Peyer's patch (tissue), 4 donors: ENCODE results near the gene DAPK1. TPM values are rescaled to one million over a fixed set of nuclear protein-coding genes. Genes with fewer than 3 reads are reported as not detected.

Experiments
- DNase-seq, 3 donors: peaks; one replicate each; pipeline ENCODE4 v3.0.0-alpha.2; 2017 to 2019
- H3K27ac ChIP-seq, 4 donors: fragments of 200-600 bp; sonication (generic); one replicate each; pipeline ENCODE4 v1.5.1; 2016 to 2019
- H3K27me3 ChIP-seq, 2 donors: fragments of 200-600 bp; sonication (generic); one replicate each; pipeline ENCODE4 v1.5.1; 2019
- H3K36me3 ChIP-seq, 3 donors: fragments of 200-600 bp; sonication (generic); one replicate each; pipeline ENCODE4 v1.5.1; 2016 to 2019
- H3K4me1 ChIP-seq, 4 donors: fragments of 200-600 bp; sonication (generic); one replicate each; pipeline ENCODE4 v1.5.1; 2016 to 2019
- H3K4me3 ChIP-seq, 4 donors: fragments of 200-600 bp; sonication (generic); 1 replicate in 3 of 4; 2 replicates in 1 of 4; pipeline ENCODE4 v1.5.1; 2016 to 2019; ENCODE audit warnings: mild to moderate bottlenecking in 1 of 4
- H3K9me3 ChIP-seq, 4 donors: fragments of 200-600 bp; sonication (generic); one replicate each; pipeline ENCODE4 v1.5.1; 2016 to 2019; ENCODE audit warnings: mild to moderate bottlenecking in 1 of 4
- CTCF ChIP-seq, 6 experiments: fragments of 450-650 bp in 4 of 6; fragments of 200-600 bp in 2 of 6; sonication (generic) in 1 of 6; IDR thresholded peaks; one replicate each; pipeline ENCODE4 v1.5.1; 2017 to 2019; ENCODE audit warnings: antibody characterized with exemption in 6 of 6, mild to moderate bottlenecking in 3 of 6, moderate library complexity in 1 of 6
- POLR2A ChIP-seq, 2 donors: fragments of 450-650 bp; IDR thresholded peaks; one replicate each; pipeline ENCODE4 v1.5.1; 2017; ENCODE audit warnings: antibody characterized with exemption in 2 of 2, mild to moderate bottlenecking in 2 of 2, moderate library complexity in 2 of 2
- total RNA-seq, 4 donors: library from RNA; depleted of rRNA; stranded (reverse); fragments of >200 nt; gene quantifications; one replicate each; pipeline ENCODE4 v1.1.0, GENCODE V29; 2016

Gene DAPK1
- total RNA-seq, 4 donors from 2014 or later, result 45.4 to 96.4 (median 77.2) TPM

- no peak for DNase-seq
- H3K4me3 ChIP-seq, result no peak overlapping the region
- no peaks in the 10 kb centered on the region for H3K36me3 ChIP-seq
- no peak overlapping the region for H3K27ac ChIP-seq
- H3K27me3 ChIP-seq, result no peaks in the 10 kb centered on the region
- TF ChIP-seq CTCF (IDR thresholded peaks at IDR 0.05) (no peak), POLR2A (IDR thresholded peaks at IDR 0.05) (no peak)
- no peaks in the 10 kb centered on the region for H3K9me3 ChIP-seq
- peaks cover 0 to 12% (median 2%) of the 10 kb centered on the region in 4 donors for H3K4me1 ChIP-seq
These were observed 89.2 kb downstream of the DAPK1 start for GRCh38 chr9:87586731-87587355.

- Histone ChIP-seq H3K4me1 (peaks cover 0 to 12% (median 2%) of the 10 kb centered on the region in 4 donors), H3K36me3 (no peaks in the 10 kb centered on the region), H3K27me3 (no peaks in the 10 kb centered on the region), H3K4me3 (no peak overlapping the region), H3K27ac (no peak overlapping the region), H3K9me3 (no peaks in the 10 kb centered on the region)
- DNase-seq, result no peak
- TF ChIP-seq CTCF (IDR thresholded peaks at IDR 0.05) (no peak), POLR2A (IDR thresholded peaks at IDR 0.05) (no peak)
These were observed 89.7 kb downstream of the DAPK1 start for GRCh38 chr9:87587356-87587745.

GRCh38 chr9:87587864-87588263, 90.2 kb downstream of the DAPK1 start:
- no peak overlapping the region for H3K4me3 ChIP-seq
- H3K36me3 ChIP-seq, result no peaks in the 10 kb centered on the region
- H3K27ac ChIP-seq, result no peak overlapping the region
- no peak for DNase-seq
- H3K4me1 ChIP-seq, result peaks cover 0 to 17% (median 2%) of the 10 kb centered on the region in 4 donors
- no peaks in the 10 kb centered on the region for H3K27me3 ChIP-seq
- TF ChIP-seq POLR2A (IDR thresholded peaks at IDR 0.05) (no peak), CTCF (IDR thresholded peaks at IDR 0.05) (no peak)
- H3K9me3 ChIP-seq, result no peaks in the 10 kb centered on the region

- H3K36me3 ChIP-seq, result no peaks in the 10 kb centered on the region
- no peak overlapping the region for H3K4me3 ChIP-seq
- TF ChIP-seq CTCF (IDR thresholded peaks at IDR 0.05) (no peak), POLR2A (IDR thresholded peaks at IDR 0.05) (no peak)
- H3K9me3 ChIP-seq, result no peaks in the 10 kb centered on the region
- DNase-seq, result no peak
- peaks cover 0 to 22% (median 2%) of the 10 kb centered on the region in 4 donors for H3K4me1 ChIP-seq
- H3K27me3 ChIP-seq, result no peaks in the 10 kb centered on the region
- no peak overlapping the region for H3K27ac ChIP-seq
These were observed 90.7 kb downstream of the DAPK1 start for GRCh38 chr9:87588339-87588738.

- DNase-seq, result no peak
- Histone ChIP-seq H3K9me3 (no peaks in the 10 kb centered on the region), H3K4me1 (peaks cover 0 to 35% (median under 1%) of the 10 kb centered on the region in 4 donors), H3K27ac (no peak overlapping the region), H3K36me3 (no peaks in the 10 kb centered on the region), H3K4me3 (no peak overlapping the region), H3K27me3 (no peaks in the 10 kb centered on the region)
- no peak for TF ChIP-seq POLR2A (IDR thresholded peaks at IDR 0.05)
- TF ChIP-seq CTCF (IDR thresholded peaks at IDR 0.05), result no peak
These were observed 93.3 kb downstream of the DAPK1 start for GRCh38 chr9:87590996-87591395.
